Anterior cingulate cortex (tissue), 58 donors: Measurements from ENCODE around the gene NEB.
"Not testable (repeated sequence)": the region's sequence is repeated elsewhere in the genome, so short reads cannot be mapped to it uniquely, and the experiment has no call there.

Source experiments
- DNase-seq, 58 donors: peaks; one replicate each; lab custom pipeline; 2025; lab: John Stamatoyannopoulos, UW

NEB gene

GRCh38 chr2:151760139-151760650, 25.9 kb upstream of the NEB start:
- peak in 1 of 58 donors; percentile 5 for DNase-seq

DNA sequence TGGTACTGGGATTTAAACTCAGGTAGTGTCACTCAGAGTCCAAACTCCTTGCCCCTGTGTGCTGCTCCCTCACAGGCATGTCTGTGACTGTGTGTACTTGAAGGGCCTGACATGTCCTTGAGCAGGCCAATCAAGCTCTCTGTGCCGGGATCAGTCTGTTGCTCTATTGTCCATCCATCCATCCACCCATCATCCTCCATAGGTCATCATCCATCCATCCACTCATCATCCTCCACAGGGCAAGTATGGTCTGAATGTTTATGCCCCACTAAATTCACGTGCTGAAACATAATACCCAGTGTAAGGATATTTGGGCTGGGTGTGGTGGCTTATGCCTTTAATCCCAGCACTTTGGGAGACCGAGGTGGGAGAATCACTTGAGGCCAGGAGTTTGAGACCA, 24.5 kb upstream of the NEB start:
- DNase-seq = no peak

- no peak for DNase-seq
Observed at GRCh38 chr2:151757861-151758260, 23.6 kb upstream of the NEB start.

DNA sequence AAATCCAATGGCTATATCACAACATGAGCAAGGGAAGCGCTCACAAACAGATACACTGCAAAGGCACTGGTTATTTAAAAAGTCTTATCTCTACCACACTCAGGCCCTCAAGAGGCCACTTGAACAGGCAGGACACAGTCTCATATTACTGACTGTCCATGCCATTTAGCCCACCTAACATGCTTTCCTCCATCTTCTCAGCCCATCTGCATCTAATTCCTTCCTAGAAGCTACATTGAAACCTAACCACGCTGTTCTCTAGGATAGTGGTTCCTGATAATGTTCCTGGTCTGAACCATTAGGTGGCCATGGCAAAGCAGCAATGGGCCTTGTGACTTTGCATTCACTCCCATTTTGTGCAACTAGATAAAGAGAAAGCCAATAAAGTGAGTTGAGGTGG, 22.5 kb upstream of the NEB start:
- no peak for DNase-seq

DNA sequence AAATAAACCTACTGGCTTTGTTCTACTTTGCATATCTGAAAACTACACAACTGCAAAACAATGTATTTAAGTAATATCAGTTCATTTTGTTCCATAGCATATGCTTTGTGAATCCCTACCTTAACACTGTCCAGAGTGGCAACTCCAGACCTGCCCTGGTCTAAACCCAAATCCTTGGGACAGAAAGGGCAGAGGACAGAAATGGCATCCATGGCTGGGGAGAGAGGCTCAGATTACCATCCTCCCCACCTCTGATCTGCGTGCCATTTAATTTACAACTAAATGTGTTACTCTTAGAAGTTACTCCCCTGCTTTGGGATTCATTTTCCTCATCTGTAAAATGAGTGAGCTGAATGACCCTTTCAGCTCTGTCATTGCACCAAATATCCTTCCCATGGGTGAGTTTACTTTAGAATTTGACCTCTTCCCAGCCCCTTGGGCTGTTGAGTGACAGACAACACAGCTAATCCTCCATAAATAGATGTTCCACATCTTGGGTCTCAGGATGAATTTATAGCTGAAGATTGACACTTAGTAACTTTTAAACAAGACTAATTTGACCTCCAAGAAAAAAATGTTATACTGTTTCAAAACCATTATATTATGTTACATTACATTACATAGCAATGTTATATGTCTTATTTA, 20.1 kb upstream of the NEB start:
- no peak for DNase-seq

DNA sequence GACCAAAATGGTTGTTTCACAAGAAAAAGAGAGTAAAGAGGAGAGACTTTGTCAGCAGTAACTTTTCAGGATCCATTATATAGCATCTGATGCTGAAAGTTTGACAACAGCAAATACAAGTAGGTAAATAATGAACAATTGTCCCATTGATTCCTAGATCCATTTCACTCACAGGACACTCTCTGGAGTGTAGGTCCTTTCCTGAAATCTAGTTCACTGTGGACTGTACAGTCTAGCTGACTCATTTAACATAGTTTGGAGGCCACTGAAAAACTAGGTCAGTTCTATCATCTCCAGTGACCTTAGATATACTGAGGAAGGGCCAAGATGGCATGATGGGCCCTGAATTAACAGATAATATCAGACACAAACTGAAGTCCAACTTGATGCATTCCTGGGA, 19.3 kb upstream of the NEB start:
- no peak for DNase-seq

GRCh38 chr2:151745261-151745660, 11.0 kb upstream of the NEB start:
- not testable (repeated sequence) for DNase-seq

DNA sequence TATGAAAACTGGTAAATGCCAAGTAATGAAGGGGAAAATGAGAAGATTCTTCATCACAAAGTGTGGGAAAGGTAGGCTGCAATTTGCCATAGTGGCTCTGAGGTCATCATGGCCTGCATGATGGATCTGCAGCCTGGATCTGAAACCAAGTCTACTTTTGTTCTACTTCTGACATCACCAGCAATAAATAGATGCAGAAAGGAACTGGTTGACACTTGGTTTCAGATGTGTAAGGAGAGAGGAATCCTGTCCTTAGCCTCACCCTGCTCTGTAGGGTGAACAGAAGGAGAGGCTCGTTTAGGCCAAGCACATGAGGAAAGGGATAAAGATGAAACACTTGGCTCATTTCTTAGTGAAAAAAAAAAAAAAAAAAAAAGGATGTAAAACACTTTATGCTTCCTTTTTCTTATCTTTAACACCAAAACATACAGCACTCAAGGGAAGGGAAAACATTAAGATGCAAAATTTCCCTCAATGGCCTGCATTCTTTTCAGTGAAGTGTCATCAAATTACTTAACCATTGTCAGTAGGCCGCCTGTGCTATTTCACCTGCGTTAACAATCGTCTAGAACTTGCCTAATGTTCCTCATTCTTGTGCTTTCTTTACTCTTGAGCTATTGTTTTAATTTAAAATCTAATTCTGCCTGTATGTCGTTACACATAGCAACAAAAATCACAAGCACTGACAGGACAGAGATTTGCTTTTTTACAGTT, 3.9 kb downstream of the NEB start:
- no peak for DNase-seq

- DNase-seq = no peak
Observed at GRCh38 chr2:151729837-151730236, 4.4 kb downstream of the NEB start.

DNA sequence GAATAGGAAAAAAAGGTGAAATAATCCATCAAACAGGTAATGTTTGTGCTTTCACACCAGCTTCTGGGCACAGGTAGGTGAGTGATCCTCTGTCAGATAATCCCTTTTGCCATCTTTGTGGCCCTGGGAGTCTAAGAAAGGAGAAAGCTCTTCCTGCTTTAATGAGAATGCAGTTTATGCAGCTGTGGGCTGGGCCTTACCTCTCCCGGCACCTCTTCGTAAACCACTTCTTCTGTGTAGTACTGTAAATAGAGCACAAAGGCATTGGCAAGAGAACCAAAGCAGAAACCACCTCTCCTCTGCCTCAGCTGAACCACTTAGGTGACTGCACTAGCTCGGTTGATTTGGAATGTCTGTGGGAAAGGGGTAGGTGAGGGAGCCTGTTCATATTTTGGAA, 4.9 kb downstream of the NEB start:
- no peak for DNase-seq

DNA sequence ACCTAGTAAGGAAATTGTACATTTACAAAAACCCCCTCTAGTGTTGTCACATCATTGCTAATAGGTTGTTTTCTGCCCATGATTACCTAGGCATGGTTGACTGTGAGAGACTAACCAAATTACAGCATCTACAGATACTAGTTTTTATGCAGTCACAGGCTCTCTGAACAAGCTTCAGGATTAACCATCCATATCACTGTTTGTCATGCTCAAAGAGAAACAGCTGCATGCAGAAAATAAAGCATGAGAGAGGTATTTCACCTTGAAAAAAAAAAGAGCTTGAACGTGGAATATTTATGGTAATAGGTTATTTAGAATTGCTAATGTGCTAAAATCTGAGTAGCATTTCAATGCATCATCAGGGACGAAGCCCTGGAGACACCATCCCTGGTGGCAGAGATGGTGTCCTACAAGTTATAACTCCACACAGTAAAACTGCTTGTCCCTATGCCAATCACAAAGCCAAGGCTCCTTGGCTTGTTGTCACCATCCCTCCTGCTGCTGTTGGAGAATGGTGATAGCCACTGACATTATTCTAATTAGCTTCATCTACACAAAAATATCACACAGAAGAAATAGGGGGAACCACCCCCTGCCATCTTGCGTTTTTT, 5.4 kb downstream of the NEB start:
- DNase-seq = no peak

DNA sequence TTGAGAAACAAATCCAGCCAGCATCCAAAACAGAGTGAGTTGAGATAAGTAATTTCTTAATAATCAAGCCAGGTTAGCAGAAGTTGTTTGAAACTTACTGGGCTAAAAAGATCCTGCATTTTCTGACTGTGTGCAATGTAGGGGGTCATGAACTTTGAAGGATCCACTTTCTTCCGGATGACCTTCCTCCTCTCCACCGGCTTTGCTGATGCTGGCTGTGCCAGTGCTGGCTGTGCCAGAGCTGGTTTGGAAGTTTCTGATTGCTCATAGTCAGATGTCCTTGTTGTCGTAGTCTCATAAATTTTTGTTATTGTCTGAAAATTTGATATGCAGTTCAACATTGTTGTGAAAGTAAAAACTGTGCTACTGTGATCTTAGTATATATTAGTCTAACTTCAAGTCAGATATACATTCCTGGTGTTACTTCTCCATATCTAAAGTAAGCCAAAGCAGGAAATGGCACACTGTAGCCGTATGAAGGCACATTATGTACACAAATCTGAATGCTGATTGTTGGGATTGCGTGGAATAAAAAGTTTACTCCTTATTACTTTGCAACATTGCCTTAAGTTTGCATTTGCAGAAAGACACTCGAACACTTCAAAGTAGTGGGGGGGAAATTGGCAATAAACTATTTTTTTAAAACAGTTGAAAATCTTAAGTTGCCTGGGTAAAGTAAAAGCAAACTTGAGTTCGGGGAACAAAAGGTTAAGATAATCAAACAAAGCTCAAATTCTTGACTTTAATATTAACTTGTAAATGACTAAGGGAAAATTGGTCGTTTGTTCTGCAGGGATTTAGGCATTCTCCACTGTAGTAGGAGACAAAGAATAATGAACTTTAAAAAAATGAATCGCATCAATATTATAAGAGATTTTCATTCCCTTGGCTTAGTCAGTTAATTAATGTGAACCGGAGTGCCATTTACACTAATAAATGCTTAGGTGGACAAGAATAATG, 6.4 kb downstream of the NEB start:
- no peak for DNase-seq

DNA sequence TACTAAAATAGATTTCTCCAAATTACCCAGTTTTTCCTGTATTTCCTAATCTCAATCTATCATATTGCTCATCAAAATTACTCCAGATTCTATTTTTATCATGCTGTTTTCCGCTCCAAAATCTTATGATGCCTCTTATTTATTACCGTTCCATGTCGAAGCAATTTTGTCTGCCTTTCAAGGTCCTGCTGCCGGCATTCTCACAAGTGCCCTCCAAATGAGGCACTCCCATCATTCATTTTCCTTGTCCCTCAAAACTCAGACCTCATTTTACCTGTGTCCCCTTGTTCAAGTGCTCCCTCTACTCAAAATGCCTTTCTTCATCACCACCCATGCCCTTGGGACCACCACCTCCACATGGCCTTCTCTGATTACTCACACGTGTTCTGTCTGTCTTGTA, 13.1 kb downstream of the NEB start:
- DNase-seq = no peak

- no peak for DNase-seq
Observed at GRCh38 chr2:151720521-151720920, 13.8 kb downstream of the NEB start.

DNA sequence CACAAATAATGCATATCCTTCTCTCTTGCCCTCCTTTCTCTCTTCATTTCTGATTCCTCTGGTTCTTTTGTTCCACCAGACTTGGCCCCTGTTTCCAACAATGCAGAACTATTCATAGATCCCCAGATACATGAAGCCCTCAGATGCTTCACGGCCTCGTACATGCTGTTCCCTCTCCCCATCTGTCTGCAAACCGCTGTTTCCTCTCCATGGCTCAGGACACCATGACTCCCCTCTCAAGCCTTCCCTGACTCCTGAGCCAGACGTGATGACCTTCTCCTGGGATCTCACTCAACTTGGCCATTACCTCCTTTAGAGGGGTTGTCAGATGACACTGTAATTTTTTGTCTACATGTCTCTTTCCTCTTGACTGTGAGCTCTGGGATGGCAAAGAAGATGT, 15.5 kb downstream of the NEB start:
- no peak for DNase-seq

DNA sequence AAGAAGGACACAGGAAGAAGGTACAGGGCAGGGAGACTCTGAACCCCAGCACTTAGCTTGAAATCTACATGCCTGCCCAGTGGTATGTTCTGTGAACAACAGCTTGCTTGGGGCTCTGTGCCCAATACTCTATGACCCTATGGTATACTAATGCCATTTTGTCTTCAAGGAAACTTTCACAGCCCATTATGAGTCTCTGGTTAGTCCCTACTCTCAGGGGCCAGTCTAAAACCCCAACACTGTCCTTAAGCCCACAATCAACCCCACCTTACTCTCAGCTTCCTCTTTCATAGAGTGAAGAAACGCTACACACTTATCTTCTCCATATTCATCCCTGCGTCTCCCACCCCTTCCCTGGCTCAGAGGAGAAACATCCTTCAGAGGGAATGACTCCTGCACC, 16.0 kb downstream of the NEB start:
- DNase-seq = no peak

DNA sequence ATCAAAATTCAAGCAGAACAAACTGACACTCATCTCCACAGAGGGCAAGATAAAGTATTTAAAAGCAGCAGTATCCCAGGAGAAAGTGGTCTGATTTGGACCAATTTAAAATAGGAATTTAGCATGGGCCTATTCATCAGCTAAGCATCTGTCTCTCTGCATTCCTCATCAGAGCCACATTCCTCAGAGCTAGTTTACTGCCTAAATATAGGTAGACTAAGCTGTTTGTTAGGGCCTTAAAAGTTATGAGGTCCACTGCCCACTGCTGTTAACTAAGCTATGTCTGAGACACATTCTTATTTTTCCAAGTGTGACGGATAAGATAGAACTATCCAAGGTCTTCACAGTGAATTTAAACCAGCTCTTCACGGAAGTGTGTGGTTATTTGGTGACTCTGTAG, 17.6 kb downstream of the NEB start:
- DNase-seq = no peak

- DNase-seq = no peak
Observed at GRCh38 chr2:151713291-151713903, 20.9 kb downstream of the NEB start.

DNA sequence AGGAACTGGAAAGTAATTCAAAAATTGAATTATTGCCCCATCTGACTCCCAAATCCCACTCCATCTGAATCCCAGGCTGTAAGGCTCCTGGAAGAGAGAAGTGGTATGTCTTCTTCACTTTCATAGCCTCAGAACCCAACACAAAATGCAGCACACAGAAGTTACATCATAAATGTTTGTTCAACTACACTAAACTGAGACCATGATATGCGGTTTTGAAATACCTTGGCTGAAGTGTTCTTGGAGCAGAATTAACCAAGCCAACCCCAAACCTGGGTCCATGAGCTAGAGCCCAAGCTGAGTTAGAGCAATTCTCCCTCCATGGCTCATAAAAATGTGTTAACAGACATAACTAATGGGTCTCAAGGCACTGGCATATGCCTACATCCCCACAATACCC, 23.3 kb downstream of the NEB start:
- no peak for DNase-seq

DNA sequence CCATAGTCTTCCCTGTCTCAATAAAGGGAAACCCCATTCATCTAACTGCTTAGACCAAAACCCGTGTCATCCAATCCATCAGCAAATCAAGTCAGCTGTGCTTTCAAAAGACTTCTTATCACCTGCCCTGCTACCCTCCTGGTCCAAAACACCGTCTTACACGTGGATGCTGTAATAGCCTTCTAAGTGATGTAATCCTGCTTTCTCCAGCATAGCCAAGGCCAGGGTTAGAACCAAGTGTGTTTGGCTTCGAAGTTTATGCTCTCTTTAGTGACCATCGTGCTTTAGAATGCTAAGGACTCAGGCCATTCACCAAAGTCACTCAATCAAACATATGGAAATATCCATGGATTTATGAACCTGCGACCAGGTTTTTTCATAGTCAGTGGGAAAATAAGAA, 25.5 kb downstream of the NEB start:
- no peak for DNase-seq
